Fibroblast of lung (primary cell): ENCODE results near the gene PCGF3. TPM values are rescaled to one million over a fixed set of nuclear protein-coding genes. Genes with fewer than 3 reads are reported as not detected.

ENCODE experiments used
- DNase-seq, 2 donors: peaks; one replicate each; pipeline versions ENCODE4 v3.0.0 to v3.0.0-alpha.2; 2010; ENCODE audit warnings: low read depth in 2 of 2
- H2AFZ ChIP-seq: 2 replicates; pipeline ENCODE4 v1.5.1; 2012; ENCODE audit warnings: low read length, control low read depth, inconsistent platforms
- H3K27ac ChIP-seq: 2 replicates; pipeline ENCODE4 v1.5.1; 2011; ENCODE audit warnings: low read length, control low read depth; ENCODE audit not compliant: insufficient read depth
- H3K27me3 ChIP-seq: 2 replicates; pipeline ENCODE4 v1.5.1; 2011; ENCODE audit warnings: mild to moderate bottlenecking, low read length; ENCODE audit not compliant: control insufficient read depth, insufficient read depth
- H3K36me3 ChIP-seq: 2 replicates; pipeline ENCODE4 v1.5.1; 2011; ENCODE audit warnings: low read length; ENCODE audit not compliant: control insufficient read depth, insufficient read depth
- H3K4me1 ChIP-seq: 2 replicates; pipeline ENCODE4 v1.5.1; 2011; ENCODE audit warnings: low read length; ENCODE audit not compliant: control insufficient read depth, insufficient read depth; ENCODE audit errors: extremely low read depth
- H3K4me2 ChIP-seq: 2 replicates; pipeline ENCODE4 v1.5.1; 2011; ENCODE audit warnings: low read length, control low read depth; ENCODE audit not compliant: insufficient read depth; ENCODE audit errors: extremely low read depth
- H3K4me3 ChIP-seq, 4 experiments: fragments of 200-600 bp in 1 of 4; sonication (generic) in 1 of 4; replicated peaks in 1 of 4; 2 replicates each; pipeline ENCODE4 v1.5.1; 2011 to 2016; ENCODE audit warnings: low read length in 4 of 4, low read depth in 3 of 4, mild to moderate bottlenecking in 3 of 4, control low read depth in 2 of 4, inconsistent platforms in 1 of 4, mixed read lengths in 1 of 4; ENCODE audit not compliant: insufficient read depth in 1 of 4; ENCODE audit errors: control extremely low read depth in 1 of 4
- H3K79me2 ChIP-seq: 2 replicates; pipeline ENCODE4 v1.5.1; 2012; ENCODE audit warnings: mild to moderate bottlenecking, low read length, inconsistent platforms; ENCODE audit not compliant: control insufficient read depth, insufficient read depth
- H3K9ac ChIP-seq: 2 replicates; pipeline ENCODE4 v1.5.1; 2011; ENCODE audit warnings: mild to moderate bottlenecking, low read length, control low read depth; ENCODE audit not compliant: insufficient read depth
- H3K9me3 ChIP-seq: 2 replicates; pipeline ENCODE4 v1.5.1; 2012; ENCODE audit warnings: low read depth, low read length; ENCODE audit not compliant: control insufficient read depth, insufficient read depth
- H4K20me1 ChIP-seq: 2 replicates; pipeline ENCODE4 v1.5.1; 2011; ENCODE audit warnings: low read length; ENCODE audit not compliant: control insufficient read depth, insufficient read depth; ENCODE audit errors: extremely low read depth
- CTCF ChIP-seq, 2 donors: IDR thresholded peaks in 1 of 2; conservative IDR thresholded peaks in 1 of 2; 1 replicate in 1 of 2; 2 replicates in 1 of 2; pipeline ENCODE4 v1.5.1; 2011 to 2012; ENCODE audit warnings: low read length in 2 of 2, control low read depth in 1 of 2, inconsistent platforms in 1 of 2, low read depth in 1 of 2, mild to moderate bottlenecking in 1 of 2
- EZH2 ChIP-seq: IDR thresholded peaks from 2 replicates; pipeline ENCODE4 v1.5.1; 2012; ENCODE audit warnings: low read length, control low read depth, mild to moderate bottlenecking; ENCODE audit errors: missing control alignments
- polyA plus RNA-seq, 2 donors: library from polyadenylated mRNA; depleted of rRNA in 1 of 2; stranded (reverse) in 1 of 2; unstranded in 1 of 2; fragments of >200 nt; gene quantifications; 2 replicates each; pipeline ENCODE4 v1.2.1, GENCODE V29; 2011 to 2012; ENCODE audit warnings: missing spikeins in 1 of 2
- total RNA-seq: library from RNA; depleted of rRNA; stranded (reverse); fragments of >200 nt; gene quantifications from 2 replicates; pipeline ENCODE4 v1.2.1, GENCODE V29; 2014

The PCGF3 gene
- total and polyA plus RNA-seq, 2 donors (not counting 1 experiment from before 2014, with no cell fraction given): 24.8 to 27.1 TPM

GRCh38 chr4:683982-684622 is 21.5 kb upstream of the PCGF3 start:
- peak; percentile 59 to 74 for DNase-seq
- no peaks in the 10 kb centered on the region for H4K20me1 ChIP-seq
- H3K9ac ChIP-seq: no peak overlapping the region
- TF ChIP-seq CTCF (conservative IDR thresholded peaks at IDR 0.05 in 1 of 2, IDR thresholded peaks at IDR 0.05 in 1 of 2; ENCODE audit: low read depth in 1 of 2, low read length in 2 of 2) (peak; percentile 65 to 76), EZH2 (no peak)
- no peak overlapping the region for H3K4me2 ChIP-seq
- H3K9me3 ChIP-seq: no peaks in the 10 kb centered on the region
- H2AFZ ChIP-seq: no peak overlapping the region
- no peaks in the 10 kb centered on the region for H3K36me3 ChIP-seq
- peaks cover 8% of the 10 kb centered on the region for H3K4me1 ChIP-seq
- H3K27me3 ChIP-seq: no peaks in the 10 kb centered on the region
- no peak overlapping the region for H3K27ac ChIP-seq
- H3K79me2 ChIP-seq: no peaks in the 10 kb centered on the region
- no peak overlapping the region for H3K4me3 ChIP-seq

DNA sequence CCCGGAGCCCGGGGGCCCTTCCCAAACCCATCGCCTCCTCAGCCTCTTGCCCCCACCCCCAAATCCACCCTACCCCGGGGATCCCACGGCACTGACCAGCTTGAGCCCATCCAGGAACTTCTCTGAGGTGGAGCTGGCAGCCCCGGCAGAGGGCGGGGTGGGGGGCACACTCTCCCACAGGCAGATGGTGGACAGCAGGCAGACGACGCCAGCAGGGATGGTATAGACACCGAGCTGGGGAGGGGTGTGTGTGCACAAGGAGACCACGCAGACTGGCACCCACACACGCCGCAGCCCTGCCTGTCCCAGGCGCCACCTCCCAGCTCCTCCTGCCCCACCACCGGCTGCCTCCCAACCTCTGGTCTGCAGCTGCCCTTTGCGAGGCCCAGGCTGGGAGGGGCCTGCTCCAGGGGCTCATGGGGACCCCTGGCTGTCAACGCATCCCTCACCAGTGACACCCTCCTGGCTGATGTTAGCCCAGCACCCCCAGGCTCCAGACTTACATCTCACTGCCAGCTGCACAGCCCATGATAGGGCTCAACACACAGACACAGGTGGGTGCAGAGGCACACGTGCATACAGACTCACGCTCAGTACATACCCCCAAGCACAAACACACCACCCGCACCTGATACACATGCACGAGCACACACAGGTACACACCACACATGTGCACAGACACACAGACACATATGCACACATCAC is 20.9 kb upstream of the PCGF3 start:
- no peak overlapping the region for H3K4me3 ChIP-seq
- H4K20me1 ChIP-seq: no peaks in the 10 kb centered on the region
- TF ChIP-seq CTCF (conservative IDR thresholded peaks at IDR 0.05 in 1 of 2, IDR thresholded peaks at IDR 0.05 in 1 of 2; ENCODE audit: low read depth in 1 of 2, low read length in 2 of 2): no peak
- no peak for TF ChIP-seq EZH2
- H3K27ac ChIP-seq: no peak overlapping the region
- H2AFZ ChIP-seq: no peak overlapping the region
- H3K9ac ChIP-seq: no peak overlapping the region
- no peaks in the 10 kb centered on the region for H3K79me2 ChIP-seq
- no peaks in the 10 kb centered on the region for H3K27me3 ChIP-seq
- H3K9me3 ChIP-seq: no peaks in the 10 kb centered on the region
- H3K4me1 ChIP-seq: peaks cover 8% of the 10 kb centered on the region
- no peak overlapping the region for H3K4me2 ChIP-seq
- DNase-seq: no peak
- H3K36me3 ChIP-seq: no peaks in the 10 kb centered on the region

GRCh38 chr4:685679-686412 is 19.8 kb upstream of the PCGF3 start:
- DNase-seq: no peak
- Histone ChIP-seq H3K27me3 (no peaks in the 10 kb centered on the region), H3K36me3 (no peaks in the 10 kb centered on the region), H4K20me1 (no peaks in the 10 kb centered on the region), H3K79me2 (no peaks in the 10 kb centered on the region), H3K9me3 (no peaks in the 10 kb centered on the region), H3K4me2 (no peak overlapping the region), H3K9ac (no peak overlapping the region), H2AFZ (no peak overlapping the region), H3K4me1 (peaks cover 8% of the 10 kb centered on the region), H3K27ac (no peak overlapping the region), H3K4me3 (no peak overlapping the region)
- TF ChIP-seq EZH2: no peak
- TF ChIP-seq CTCF (conservative IDR thresholded peaks at IDR 0.05 in 1 of 2, IDR thresholded peaks at IDR 0.05 in 1 of 2; ENCODE audit: low read depth in 1 of 2, low read length in 2 of 2): no peak
